GM19240 (cell line): ENCODE data around the gene COL8A1.
A peak's percentile ranks its signal among the peaks of the same experiment; 100 is the strongest.
"Not testable (repeated sequence)": the region's sequence is repeated elsewhere in the genome, so short reads cannot be mapped to it uniquely, and the experiment has no call there.

ENCODE experiments used
- DNase-seq: peaks from one replicate; pipeline ENCODE4 v3.0.0; 2011; ENCODE audit warnings: low spot score; ENCODE audit not compliant: insufficient read length

The COL8A1 gene

GRCh38 chr3:99708207-99708745 lies 69.9 kb downstream of the COL8A1 start:
- no peak for DNase-seq

DNA sequence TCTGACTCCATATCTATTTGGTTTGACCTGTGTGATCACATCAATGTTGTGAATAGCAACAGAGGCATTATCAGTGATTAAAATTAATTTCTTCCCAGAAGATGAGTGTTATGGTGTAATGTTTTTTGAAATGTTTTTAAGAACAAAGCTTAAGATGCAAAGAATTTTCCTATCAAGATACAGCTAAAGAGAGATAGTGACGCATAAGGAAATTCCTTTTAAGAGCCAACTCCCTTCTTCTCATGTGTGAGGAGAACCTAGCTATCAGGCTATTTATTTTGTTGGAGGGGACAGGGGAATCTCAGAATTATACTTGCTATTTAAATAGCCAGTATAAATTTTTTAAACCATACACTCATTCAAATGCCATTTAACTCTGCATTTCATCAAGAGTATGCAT lies 71.3 kb downstream of the COL8A1 start:
- DNase-seq: no peak

DNA sequence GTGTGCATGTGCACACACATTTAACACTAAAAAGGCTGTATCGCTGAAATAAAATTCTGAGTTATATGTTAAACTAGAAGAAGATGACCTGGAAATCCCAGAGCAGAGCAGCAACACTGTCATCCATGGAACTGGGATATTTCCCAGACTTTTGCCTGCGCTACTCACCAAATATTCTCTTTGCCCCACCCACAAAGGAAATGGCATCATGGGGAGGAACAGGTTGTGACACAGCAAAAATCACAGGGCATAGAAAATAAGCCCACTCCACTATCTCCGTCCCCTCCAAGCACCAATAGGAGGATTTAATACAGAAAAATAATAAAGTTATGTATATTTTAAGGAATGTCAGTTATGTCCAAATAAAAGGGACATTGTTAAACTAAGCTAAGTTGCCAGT lies 71.7 kb downstream of the COL8A1 start:
- no peak for DNase-seq

GRCh38 chr3:99711351-99711750 lies 73.0 kb downstream of the COL8A1 start:
- no peak for DNase-seq

DNA sequence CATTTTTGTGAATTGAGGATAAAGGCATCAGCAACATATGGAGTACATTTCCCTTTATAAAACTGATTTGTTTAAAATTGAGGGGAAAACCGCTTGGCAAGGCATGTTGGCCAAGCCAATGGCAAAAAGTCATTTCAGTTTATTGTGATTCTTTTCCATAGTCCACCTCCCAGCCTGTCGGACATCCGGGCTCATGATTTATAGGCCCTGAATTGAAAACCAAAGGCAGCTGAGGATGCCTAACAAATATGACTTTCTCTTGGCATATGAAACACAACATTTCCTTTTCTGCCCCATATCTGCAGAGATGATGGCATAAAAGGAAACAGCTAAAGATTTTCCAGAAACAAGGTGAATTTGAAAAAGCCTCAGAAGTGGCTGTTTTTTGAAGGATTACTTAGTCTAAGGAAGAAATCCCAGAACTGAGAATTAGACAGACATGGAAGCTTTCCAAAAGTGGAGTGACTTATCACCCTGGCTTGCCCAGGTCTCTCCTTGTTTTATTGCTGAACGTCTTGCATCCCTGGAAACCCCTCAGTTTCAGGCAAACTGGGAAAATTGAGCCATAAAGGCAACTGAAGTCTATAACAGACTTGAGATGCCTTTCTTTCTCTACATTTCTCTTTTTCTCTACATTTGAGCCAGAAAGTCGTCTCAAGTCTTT lies 74.0 kb downstream of the COL8A1 start:
- DNase-seq: no peak

DNA sequence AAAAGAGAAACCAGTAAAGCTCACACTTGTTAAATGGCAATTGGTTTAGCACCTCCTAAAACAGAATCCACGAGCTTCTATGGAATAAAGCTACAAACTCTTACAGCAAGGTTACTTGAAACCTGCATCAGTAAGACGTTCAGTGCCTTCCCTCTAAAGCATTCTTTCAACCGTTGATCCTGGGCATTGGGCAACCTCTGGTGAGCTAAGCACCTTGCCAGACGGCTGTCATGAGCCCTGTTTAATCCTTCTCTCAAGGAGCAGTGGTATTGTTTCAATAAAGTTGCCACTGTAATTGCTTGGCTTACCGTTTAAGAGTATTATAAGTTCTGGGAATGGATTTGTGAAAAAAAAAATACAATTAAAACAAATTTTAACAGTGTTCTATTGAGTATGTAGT lies 75.0 kb downstream of the COL8A1 start:
- DNase-seq: no peak

- DNase-seq: no peak
Observed at GRCh38 chr3:99714146-99714545, 75.8 kb downstream of the COL8A1 start.

DNA sequence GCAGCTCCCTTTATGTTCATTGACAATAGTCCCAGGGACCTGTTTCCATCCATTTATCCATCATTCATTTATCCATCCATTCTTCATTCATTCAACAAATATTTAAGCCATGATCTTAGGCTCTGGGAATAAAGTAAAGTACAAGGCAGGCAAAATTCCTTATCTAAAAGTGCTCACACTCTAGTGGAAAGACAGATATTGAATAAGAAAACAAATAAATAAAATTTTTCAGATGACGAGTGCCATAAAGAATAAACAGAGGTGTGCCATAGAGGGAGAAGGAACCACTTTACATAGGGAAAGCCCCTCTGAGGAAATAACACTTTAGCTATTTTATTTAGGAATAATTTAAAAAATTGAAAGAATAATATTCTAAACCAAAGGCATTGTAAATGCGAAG lies 76.2 kb downstream of the COL8A1 start:
- DNase-seq: no peak

DNA sequence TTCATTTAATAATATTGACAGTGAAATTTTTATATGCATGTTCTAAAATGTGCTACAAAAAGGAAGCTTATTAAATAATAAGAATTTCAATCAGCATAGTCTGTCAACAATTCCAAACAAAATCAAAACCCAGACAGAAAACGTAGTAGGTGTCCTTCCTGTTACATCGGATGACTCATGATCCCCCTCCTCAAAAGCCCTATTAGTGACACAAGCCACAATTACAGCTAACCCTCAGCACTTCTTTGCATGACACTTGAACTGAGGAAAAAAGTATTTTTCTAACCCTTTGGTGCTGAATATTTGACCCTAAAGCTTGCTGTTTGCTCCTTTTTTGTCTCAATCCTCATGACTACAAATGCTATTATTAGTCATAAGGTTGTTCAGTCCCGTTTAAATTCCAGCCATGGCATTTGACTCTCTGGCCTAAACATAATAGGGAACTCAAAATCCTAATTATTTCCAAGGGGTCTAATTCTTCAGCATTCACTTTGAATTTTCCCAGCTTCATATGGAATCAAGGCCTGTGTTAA lies 78.1 kb downstream of the COL8A1 start:
- no peak for DNase-seq

- no peak for DNase-seq
Observed at GRCh38 chr3:99720985-99721632, 82.7 kb downstream of the COL8A1 start.

DNA sequence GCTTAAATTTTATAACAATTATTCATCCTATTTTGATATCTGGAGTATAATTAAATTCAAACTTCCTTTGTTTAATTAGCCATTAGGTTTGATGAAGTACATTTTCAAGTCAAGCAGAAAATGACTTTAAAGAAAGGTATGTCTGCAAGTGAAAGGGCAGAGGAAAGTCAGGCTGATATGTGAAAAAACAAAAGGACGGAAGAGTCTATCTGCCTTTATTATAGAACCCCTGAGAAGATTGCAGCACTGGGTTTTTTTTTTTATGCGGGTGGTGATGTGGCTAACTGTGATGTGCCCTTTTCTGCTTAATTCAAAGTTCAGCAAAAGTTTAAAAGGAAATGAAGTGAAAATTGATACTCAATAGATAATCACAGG lies 83.2 kb downstream of the COL8A1 start:
- DNase-seq: no peak

DNA sequence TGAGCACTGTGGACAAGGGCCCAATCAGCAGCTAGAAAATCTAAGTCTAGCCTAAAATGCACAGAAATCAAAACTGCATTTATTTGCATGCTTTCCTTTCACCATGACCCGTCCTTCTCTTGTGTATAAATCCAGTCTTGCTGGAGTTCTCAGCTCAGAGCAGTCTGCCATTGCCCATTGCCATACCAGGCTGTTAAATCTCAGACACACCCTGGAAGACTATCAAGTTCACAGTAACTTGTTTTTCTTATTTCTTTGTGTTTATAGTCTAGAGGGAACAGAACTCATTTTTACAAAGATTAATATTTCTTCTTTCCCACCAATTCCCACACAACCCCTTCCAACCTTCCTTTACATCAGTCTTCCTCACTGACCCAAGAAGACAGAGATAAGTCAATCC lies 85.9 kb downstream of the COL8A1 start:
- no peak for DNase-seq

GRCh38 chr3:99730870-99731269 lies 92.5 kb downstream of the COL8A1 start:
- DNase-seq: no peak

DNA sequence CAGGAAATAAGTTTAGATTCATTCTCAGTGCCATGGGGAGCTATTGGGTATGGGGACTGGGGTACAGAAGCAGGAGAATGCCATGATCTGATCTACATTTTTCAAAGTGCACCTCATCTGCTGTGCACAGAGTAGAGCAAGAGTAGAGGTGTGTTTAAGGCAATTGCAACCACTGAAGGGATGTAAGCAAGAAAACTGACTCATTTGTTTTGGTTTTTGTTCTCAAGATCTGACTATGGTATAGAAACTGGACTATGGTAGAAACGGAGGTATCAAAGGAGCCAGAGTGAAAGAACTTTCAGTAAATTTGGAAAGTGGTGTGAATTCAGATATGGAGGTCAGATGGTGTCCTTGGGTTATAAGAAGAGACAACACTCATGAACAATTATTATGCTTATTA lies 93.1 kb downstream of the COL8A1 start:
- DNase-seq: no peak

DNA sequence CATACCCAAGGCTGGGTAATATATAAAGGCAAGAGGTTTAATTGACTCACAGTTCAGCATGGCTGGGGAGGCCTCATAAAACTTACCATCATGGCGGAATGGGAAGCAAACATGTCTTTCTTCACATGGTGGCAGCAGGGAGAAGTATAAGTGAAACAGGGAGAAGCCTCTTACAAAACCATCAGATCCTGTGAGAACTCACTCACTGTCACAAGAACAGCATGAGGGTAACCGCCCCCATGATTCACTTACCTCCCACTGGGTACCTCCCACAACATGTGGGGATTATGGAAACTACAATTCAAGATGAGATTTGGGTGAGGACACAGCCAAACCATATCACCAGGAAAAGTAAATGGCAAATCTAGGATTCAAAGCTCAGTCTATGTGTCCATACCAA lies 102.0 kb downstream of the COL8A1 start:
- DNase-seq: not testable (repeated sequence)

DNA sequence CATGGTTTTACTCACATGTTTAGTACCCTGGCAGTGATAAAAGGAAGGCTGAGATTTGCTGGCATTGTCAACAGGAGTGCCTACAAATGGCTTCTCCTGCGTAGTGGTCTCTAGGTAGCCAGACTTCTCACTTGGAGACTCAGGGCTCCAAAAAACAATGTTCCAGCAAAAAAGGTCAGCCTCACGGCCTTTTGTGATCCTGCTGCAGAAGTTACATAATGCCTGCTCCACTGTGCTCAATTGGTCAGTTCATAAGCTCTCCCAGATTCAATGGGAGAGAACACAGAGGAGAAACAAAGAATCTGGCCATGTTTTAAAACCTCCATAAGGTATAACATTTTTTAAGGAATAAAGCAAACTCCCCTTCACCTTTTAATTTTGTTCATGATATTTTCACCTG lies 103.2 kb downstream of the COL8A1 start:
- no peak for DNase-seq

- DNase-seq: no peak
Observed at GRCh38 chr3:99747915-99748314, 109.5 kb downstream of the COL8A1 start.

DNA sequence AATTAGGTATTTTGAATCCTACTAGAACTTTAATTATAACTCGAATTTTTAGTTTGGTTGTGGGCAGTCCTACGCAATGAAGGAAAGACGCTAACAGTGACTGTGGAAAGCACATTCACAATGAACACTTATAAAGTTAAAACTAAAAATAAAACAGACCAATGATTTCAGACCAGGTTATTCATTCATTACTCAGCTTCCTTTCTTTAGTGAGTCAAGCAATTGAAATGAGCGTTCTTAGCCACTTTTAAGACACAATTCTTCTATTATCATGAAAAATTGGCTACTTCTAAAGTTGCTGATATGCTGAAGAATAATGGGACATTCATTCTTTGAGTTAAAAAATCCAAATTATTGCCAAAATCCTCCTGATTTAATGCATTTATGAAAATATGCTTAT lies 113.3 kb downstream of the COL8A1 start:
- DNase-seq: no peak

DNA sequence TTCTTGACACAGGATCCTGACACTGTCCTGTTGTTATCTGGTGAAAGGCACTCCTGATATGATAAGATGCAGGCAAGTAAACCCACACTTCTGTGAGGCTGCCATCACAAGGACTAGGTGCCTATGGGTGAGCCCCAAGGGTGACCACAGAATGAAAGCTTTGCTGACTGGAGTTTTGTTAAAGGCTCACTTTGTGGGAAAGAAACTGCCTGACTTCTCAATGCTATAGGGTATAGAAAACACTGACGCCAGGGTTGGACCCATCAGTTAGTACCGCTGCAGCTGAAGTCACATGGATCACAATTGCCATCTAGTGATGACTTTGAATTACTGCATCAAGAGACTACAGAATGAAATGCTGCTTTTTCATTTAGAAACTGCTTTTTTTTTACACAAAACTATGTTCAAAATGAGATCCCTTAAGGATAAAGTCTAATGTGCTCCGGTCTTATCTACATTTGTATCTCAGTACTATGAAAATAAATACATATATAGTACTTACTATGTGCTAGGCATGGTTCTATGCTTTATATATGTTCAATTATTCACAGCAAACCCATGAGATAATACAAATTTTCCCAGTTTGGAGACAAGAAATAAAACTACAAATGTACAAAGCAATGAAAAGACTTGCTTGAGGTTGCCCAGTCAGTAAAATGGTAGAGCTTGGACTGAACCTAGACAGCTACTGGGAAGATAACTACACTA lies 115.0 kb downstream of the COL8A1 start:
- DNase-seq: peak; percentile 3

GRCh38 chr3:99755831-99756230 lies 117.4 kb downstream of the COL8A1 start:
- no peak for DNase-seq

DNA sequence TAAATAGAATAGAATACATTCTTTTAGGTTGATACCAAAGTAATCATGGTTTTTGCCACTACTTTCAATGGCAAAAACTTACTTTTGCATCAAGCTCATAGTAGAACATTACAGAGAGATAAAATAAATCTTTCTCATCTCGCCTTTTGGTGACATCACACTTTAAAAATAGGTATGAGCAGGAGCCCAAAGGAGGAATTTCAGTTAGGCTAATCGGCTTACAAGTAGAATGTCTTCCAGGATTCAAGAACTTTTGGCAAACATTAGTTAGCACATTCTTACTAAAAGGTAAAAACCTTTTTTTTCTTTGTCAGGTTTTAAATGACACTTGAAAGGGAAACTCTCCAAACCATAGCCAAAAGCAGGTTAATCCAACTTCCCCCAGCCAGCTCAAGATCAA lies 119.6 kb downstream of the COL8A1 start:
- no peak for DNase-seq

DNA sequence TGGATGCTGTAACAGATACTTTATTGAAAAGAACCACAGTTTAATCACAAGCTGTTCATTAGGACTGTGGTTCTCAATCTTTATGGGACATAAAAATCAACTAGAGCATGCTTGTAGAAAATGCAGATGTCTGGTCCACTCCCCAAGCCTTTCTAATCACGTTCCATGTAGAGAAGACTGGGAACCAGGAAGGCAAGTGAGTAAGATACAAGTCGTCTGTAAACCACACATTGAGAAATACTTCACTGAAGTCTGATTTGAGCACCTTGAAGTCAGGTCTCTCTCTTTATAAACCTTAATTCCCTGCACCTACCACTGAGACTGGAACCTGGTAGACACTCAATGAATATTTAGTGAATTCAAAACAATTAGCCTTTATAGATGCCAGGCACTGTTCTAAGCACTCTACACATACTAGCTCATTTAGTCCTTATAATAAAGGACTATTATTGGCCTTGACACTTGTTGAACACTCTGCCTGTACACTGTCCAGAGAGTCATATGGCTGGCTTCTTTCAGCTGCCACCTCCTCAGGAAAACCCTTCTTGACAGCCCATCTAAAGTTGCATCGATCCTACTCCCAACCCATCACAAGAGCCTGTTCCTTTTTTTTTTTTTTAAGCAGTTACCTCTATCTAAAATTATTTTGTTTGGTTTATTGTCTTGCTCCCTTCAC lies 120.2 kb downstream of the COL8A1 start:
- DNase-seq: no peak
